ENCODE results near the gene SLC4A7.
"Not testable (repeated sequence)": the region's sequence is repeated elsewhere in the genome, so short reads cannot be mapped to it uniquely, and the experiment has no call there.

- TF ChIP-seq POLR2A, POLR2AphosphoS5 (IDR thresholded peaks at IDR 0.05; ENCODE audit: low read depth, low read length): not testable (repeated sequence)
Measured at GRCh38 chr3:27531193-27531751, 47.1 kb upstream of the SLC4A7 start.
